K562 (cell line): ENCODE measurements around the gene RPRD1B.

ENCODE experiments used
- CTCF ChIP-seq, 3 experiments: IDR thresholded peaks in 2 of 3; conservative IDR thresholded peaks in 1 of 3; 2 replicates each; pipeline ENCODE4 v1.5.1; 2011 to 2012; ENCODE audit warnings: low read length in 3 of 3, mild to moderate bottlenecking in 3 of 3, control low read depth in 2 of 3, improper control_type of control experiment in 1 of 3, inconsistent platforms in 1 of 3, low read depth in 1 of 3, mixed read lengths in 1 of 3, moderate library complexity in 1 of 3; ENCODE audit not compliant: insufficient read depth in 2 of 3
- E2F8 ChIP-seq: fragments of 450-650 bp; IDR thresholded peaks from 2 replicates; pipeline ENCODE4 v1.7.1; 2018; ENCODE audit warnings: mild to moderate bottlenecking, low read depth; ENCODE audit not compliant: partially characterized antibody
- FOXA3 ChIP-seq, 2 experiments: fragments of 450-650 bp in 1 of 2; sonication (generic) in 1 of 2; formaldehyde crosslinking; IDR thresholded peaks in 1 of 2; conservative IDR thresholded peaks in 1 of 2; 2 replicates each; pipeline versions ENCODE4 v1.4.0 to v1.8.0; 2020 to 2022; ENCODE audit warnings: mild to moderate bottlenecking in 2 of 2, missing genetic modification reagents in 1 of 2
- KLF1 ChIP-seq: fragments of 450-650 bp; IDR thresholded peaks from 2 replicates; pipeline ENCODE4 v1.6.1; 2016; ENCODE audit warnings: missing genetic modification characterization, missing compliant biosample characterization
- MCM7 ChIP-seq, 2 experiments: fragments of 450-650 bp; IDR thresholded peaks; 2 replicates each; pipeline ENCODE4 v1.6.1; 2016 to 2018
- SMAD4 ChIP-seq: fragments of 250-450 bp; sonication (Bioruptor Pico); conservative IDR thresholded peaks from 2 replicates; pipeline ENCODE4 v1.8.0; 2021; ENCODE audit warnings: inconsistent platforms, mild to moderate bottlenecking, moderate library complexity

DNA sequence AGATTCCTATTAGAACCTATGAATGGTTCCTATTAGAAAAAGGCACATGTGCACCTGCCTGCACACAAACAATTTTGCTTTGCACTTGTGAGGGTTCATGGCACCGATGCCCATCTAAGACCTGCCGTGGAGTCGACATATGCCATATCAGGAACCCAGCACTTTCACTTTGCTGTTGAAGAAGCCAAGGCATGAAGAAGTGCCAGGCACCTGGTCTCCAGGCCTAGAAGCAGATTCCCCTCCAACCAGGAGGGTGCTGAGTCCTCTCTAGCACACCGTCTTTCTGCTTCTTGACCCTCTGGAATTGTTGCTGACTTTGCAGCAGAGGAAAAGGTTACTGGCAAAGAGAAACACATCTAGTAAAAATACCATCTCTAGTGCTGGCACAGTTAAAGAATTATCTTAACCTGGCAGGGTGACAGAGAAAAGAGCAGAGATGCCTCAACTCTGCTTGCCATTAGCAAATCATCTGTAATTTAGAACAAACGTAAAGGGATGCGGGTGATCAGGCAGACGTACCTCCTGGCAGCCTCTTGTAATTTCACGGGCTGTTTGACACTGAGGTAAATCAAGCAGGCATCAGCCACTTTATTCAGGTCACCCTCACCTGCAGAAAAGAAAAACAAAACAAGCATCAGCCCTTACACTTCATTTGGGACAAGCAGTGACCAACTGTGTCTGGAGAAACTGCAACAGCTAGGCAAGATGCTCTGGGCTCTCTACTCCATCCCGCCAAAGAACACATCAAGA lies 37.5 kb upstream of the RPRD1B start:
- TF ChIP-seq CTCF (IDR thresholded peaks at IDR 0.05 in 2 of 3, conservative IDR thresholded peaks at IDR 0.05 in 1 of 3; ENCODE audit: insufficient read depth in 2 of 3, low read depth in 1 of 3, low read length in 3 of 3), result no peak
- no peak for TF ChIP-seq FOXA3 (CRISPR knock-in tag; conservative IDR thresholded peaks at IDR 0.05 in 1 of 2, IDR thresholded peaks at IDR 0.05 in 1 of 2)
- no peak for TF ChIP-seq KLF1 (tag)
- TF ChIP-seq E2F8, result no peak
- no peak for TF ChIP-seq MCM7 (IDR thresholded peaks at IDR 0.05)
- TF ChIP-seq SMAD4 (CRISPR knock-in tag), result no peak
